ENCODE measurements around the gene GRK6.

- TF ChIP-seq, protein P1, sequence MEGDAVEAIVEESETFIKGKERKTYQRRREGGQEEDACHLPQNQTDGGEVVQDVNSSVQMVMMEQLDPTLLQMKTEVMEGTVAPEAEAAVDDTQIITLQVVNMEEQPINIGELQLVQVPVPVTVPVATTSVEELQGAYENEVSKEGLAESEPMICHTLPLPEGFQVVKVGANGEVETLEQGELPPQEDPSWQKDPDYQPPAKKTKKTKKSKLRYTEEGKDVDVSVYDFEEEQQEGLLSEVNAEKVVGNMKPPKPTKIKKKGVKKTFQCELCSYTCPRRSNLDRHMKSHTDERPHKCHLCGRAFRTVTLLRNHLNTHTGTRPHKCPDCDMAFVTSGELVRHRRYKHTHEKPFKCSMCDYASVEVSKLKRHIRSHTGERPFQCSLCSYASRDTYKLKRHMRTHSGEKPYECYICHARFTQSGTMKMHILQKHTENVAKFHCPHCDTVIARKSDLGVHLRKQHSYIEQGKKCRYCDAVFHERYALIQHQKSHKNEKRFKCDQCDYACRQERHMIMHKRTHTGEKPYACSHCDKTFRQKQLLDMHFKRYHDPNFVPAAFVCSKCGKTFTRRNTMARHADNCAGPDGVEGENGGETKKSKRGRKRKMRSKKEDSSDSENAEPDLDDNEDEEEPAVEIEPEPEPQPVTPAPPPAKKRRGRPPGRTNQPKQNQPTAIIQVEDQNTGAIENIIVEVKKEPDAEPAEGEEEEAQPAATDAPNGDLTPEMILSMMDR (conservative IDR thresholded peaks at IDR 0.05 in 1 of 2, IDR thresholded peaks at IDR 0.05 in 1 of 2; ENCODE audit: extremely low read depth in 1 of 2, insufficient read depth in 1 of 2, low read depth in 1 of 2, low read length in 2 of 2): no peak
- TF ChIP-seq EZH2 (IDR thresholded peaks at IDR 0.05; ENCODE audit: borderline replicate concordance, low read length): no peak
Measured at GRCh38 chr5:177383181-177383580, 43.3 kb upstream of the GRK6 start.

Measured in mammary epithelial cell (primary cell).